ENCODE data around the gene ZNF722. TPM values are rescaled to one million over a fixed set of nuclear protein-coding genes. Genes with fewer than 3 reads are reported as not detected.
A peak's percentile ranks its signal among the peaks of the same experiment; 100 is the strongest.
"Not testable (repeated sequence)": the region's sequence is repeated elsewhere in the genome, so short reads cannot be mapped to it uniquely, and the experiment has no call there.

Gene ZNF722
- total RNA-seq, result not detected
- long read RNA-seq, result 0 reads

DNA sequence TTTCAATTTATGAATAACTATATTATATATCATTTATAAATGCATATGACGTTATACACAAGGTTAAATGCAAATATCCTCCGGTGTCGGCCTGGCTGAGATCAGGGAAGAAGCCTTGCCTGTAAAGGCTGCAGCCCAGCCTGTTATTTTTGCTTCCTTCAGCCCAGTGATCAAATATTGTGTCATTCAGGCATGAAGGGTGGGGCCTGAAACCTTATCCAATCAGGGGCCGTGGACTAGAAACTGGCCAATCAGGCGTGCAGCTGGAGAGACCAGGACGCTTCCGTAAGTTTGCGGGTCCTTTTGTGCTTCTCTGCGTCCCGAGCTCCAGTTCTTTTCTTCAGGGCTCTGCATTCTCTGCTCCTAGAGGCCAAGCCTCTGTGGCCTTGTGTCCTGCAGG lies at the start of gene ZNF722:
TSS of gene ZNF722 (plus strand) at position 301 of the 400 bp plus-strand sequence. CDS start 113 bp downstream, outside the sequence.
- no peak for ATAC-seq (ENCODE audit: poor library complexity)
- DNase-seq, result no peak
- intact Hi-C loops (cut with DNase I), result no loop called here

DNA sequence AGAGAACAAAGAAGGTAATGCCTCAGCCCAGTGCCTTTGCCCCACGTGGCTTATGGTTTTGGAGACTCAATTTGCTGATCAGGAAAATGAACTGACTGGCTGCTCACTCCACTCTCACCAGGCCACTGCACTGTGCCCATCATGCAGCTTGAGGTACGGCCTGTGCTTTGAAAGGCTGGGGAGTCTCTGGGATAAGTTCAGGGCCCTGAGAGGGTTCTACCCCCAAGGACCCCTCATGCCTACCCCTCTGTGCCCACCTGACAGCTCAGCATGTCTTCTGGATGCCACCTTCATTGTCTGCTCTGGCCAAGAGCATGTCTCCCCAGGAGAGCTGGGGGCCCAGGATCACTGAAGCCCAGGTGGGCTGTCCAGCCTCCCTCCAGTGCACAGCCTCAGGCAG lies 45.5 kb upstream of the ZNF722 start:
- intact Hi-C loops (cut with DNase I), result no loop called here
- ATAC-seq (ENCODE audit: poor library complexity) (no peak), DNase-seq (no peak)

DNA sequence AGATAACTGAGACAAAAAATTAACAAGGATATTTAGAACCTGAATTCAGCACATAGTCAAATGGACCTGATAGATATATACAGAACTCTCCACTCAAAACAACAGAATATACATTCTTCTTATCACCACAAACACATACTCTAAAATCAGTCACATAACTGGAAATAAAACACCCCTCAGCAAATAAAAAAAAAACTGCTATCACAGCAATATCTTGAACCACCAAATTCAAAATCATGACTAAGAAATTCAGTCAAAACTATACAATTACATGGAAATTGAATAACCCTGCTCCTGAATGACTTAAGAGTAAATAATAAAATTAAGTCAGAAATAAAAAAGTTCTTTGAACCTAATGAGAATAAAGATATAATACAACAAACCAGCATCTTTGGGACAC lies 30.0 kb upstream of the ZNF722 start:
- DNase-seq, result no peak
- intact Hi-C loops (cut with DNase I), result no loop called here
- ATAC-seq (ENCODE audit: poor library complexity), result no peak

DNA sequence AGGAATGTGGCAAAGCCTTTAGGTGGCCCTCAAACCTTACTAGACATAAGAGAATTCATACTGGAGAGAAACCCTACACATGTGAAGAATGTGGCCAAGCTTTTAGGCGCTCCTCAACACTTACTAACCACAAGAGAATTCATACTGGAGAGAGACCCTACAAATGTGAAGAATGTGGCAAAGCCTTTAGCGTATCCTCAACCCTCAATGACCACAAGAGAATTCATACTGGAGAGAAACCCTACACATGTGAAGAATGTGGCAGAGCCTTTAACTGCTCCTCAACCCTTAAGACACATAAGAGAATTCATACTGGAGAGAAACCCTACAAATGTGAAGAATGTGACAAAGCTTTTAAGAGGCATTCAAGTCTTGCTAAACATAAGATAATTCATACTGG lies 16.8 kb downstream of the ZNF722 start:
- intact Hi-C loops (cut with DNase I); ATAC-seq (ENCODE audit: poor library complexity); DNase-seq: not testable (repeated sequence)

DNA sequence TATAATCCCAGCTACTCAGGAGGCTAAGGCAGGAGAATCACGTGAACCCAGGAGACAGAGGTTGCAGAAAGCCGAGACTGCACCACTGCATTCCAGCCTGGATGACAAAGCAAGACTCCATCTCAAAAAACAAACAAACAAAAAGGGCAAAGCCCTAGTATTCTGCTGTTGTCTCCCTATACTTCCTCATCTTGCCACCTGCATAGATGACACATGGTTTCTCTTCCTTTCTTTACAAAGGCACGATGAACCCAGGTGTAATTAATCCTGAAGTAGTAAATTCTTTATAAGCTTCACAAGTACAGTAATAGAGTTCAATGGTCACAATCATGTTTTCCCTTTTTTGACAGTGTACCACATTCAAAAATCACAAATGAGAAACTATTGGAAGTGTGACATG lies 36.7 kb downstream of the ZNF722 start:
- intact Hi-C loops (cut with DNase I), result no loop called here
- ATAC-seq (ENCODE audit: poor library complexity), result no peak
- no peak for DNase-seq

DNA sequence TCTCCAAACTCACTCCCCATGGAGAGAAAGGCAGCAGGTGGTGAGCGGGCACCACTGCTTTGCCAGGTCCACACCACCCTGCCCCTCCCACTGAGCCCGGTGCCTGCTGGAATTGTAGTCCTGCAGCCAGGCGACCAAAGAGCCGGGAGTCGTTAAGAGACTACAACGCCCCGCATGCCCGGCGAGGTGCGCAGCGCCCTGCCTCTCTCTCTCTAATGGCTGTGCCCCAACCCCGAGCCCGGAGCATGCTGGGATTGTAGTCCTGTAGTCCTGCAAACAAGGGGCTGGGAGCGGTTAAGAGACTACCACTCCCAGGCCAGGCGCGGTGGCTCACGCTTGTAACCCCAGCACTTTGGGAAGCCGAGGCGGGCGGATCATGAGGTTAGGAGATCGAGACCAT lies 38.4 kb downstream of the ZNF722 start:
- intact Hi-C loops (cut with DNase I), result no loop called here
- ATAC-seq (ENCODE audit: poor library complexity) (no peak), DNase-seq (no peak)

DNA sequence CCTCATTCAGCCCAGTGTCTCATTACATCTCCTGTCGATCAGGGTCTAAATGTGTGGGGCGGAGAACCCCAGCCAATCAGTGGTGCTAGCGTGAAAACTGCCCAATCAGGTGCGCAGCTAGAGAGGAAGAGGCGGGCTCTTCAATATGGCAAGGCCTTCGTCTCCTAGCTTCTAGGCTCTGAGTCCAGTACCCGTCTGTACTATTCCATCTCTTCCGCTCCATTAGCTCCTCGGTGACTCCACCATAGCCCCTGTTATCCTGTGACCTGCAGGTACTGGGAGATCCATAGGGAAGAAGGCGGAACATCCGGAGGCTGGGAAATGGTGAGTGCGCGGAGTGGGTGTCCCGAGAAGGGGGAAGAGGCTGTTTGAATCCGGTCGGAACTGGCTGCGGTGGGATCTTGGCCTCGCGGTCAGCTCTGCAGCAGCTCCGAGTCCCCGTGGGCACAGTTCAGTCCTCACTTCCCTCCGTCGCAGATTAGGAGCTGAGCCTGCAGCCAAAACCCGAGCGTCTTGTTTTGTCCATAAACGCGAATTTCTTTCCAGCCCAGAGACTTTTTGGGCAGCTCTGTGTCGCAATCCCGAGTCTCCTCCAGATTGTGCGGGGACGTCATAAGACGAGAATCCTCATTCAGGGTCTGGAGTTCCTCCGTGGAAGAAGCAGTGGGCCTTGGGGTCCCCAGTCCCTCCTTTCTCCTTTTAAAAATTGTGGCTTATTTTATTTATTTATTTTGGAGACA lies 46.8 kb downstream of the ZNF722 start, which contains the start of gene ZNF727:
TSS of gene ZNF727 (plus strand) at position 134 of the 740 bp plus-strand sequence. CDS start at position 322, 188 bp downstream.
- intact Hi-C loops (cut with DNase I), result no loop called here
- ATAC-seq (ENCODE audit: poor library complexity) (peak; percentile 99), DNase-seq (peak; percentile 81)

DNA sequence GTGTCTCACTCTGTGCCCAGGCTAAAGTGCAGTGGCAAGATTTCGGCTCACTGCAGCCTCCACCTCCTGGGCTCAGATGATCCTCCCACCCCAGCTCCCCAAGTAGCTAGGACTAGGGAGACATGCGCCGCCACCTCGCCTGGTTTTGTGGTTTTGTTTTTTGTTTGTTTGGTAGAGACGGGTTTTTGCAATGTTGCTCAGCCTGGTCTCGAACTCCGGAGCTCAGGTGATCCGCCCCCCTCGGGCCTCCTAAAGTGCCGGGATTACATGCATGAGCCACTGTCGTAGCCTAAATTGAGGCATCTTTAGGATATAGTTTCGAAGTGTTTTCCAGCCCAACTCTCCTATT lies 47.4 kb downstream of the ZNF722 start:
- intact Hi-C loops (cut with DNase I), result no loop called here
- ATAC-seq (ENCODE audit: poor library complexity) (peak; percentile 24), DNase-seq (no peak)

Other genes with a start within 250 kb of the ZNF722 start
- gene ZNF727, start 46.6 kb downstream of the ZNF722 start, total RNA-seq, result 1.8 TPM
- not detected for gene ZNF735, start 208.4 kb downstream of the ZNF722 start, total RNA-seq
- not detected for gene ZNF679, start 229.6 kb downstream of the ZNF722 start, total RNA-seq